GM12801 (cell line): Measurements from ENCODE around the gene KMT2C.

Source experiments
- TF ChIP-seq, protein P1 (sequence below): IDR thresholded peaks from one replicate; pipeline ENCODE4 v1.5.1; 2011; ENCODE audit warnings: control low read depth; ENCODE audit not compliant: insufficient read length; ENCODE audit errors: extremely low read depth

Gene KMT2C

GRCh38 chr7:152419473-152420429 is 16.1 kb downstream of the KMT2C start:
- TF ChIP-seq, protein P1, sequence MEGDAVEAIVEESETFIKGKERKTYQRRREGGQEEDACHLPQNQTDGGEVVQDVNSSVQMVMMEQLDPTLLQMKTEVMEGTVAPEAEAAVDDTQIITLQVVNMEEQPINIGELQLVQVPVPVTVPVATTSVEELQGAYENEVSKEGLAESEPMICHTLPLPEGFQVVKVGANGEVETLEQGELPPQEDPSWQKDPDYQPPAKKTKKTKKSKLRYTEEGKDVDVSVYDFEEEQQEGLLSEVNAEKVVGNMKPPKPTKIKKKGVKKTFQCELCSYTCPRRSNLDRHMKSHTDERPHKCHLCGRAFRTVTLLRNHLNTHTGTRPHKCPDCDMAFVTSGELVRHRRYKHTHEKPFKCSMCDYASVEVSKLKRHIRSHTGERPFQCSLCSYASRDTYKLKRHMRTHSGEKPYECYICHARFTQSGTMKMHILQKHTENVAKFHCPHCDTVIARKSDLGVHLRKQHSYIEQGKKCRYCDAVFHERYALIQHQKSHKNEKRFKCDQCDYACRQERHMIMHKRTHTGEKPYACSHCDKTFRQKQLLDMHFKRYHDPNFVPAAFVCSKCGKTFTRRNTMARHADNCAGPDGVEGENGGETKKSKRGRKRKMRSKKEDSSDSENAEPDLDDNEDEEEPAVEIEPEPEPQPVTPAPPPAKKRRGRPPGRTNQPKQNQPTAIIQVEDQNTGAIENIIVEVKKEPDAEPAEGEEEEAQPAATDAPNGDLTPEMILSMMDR: no peak

GRCh38 chr7:152414779-152415178 is 21.0 kb downstream of the KMT2C start:
- TF ChIP-seq, protein P1: no peak

DNA sequence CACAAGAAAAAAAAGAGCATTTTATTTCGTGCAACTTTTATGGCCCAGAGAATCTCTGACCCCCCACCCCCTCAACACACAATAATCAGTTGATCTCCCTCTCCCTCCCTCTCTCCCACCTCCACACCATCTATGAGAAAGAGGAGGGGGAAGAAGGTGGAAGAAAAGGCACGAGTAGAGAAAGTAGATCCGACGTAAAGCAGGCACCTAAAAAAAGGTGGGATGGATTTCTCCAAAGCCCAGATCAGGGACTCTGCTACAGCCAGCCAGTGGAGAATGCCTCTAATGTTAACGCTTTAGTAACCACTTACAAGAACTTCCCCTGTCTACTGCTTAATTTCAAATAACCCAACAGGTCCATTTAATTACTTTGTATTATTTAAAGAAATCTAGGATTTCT is 24.4 kb downstream of the KMT2C start:
- TF ChIP-seq, protein P1: no peak

GRCh38 chr7:152406491-152406890 is 29.3 kb downstream of the KMT2C start:
- TF ChIP-seq, protein P1: no peak

GRCh38 chr7:152403726-152404125 is 32.1 kb downstream of the KMT2C start:
- TF ChIP-seq, protein P1: no peak

DNA sequence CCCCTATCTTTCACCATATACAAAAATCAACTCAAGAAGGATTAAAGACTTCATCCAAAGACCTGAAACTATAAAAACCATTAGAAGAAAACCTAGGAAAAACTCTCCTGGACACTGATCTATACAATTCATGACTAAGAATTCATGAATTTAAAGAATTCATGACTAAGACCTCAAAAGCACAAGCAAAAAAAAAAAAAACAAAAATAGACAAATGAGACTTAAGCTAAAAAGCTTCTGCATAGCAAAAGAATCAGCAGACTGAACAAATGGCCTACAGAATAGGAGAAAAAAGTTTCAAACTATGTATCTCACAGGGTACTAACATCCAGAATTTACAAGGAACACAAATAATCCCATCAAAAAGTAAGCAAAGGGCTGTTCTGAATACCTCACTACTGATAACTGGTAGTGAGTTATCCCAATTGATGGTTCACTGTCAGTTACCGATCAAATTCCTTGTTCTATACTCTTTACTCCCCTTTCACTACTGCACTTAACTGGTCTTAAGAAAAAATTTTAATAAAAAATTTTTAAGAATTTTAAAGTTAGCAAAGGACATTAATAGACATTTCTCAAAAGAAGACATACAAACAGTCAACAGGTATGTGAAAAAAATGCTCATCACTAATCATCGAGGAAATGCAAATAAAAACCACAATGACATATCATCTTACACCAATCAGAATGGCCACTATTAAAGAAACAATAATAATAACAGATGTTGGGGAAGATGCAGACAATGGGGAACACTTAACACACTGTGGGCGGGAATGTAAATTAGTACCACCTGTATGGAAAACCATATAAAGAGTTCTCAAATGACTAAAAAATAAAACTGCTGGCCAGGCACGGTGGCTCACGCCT is 33.2 kb downstream of the KMT2C start:
- TF ChIP-seq, protein P1: no peak

- TF ChIP-seq, protein P1: no peak
These were observed 36.5 kb downstream of the KMT2C start for GRCh38 chr7:152399344-152399743.
